HFF-Myc (cell line): ENCODE results near the gene SETBP1.

ENCODE experiments used
- DNase-seq: peaks from one replicate; pipeline ENCODE4 v3.0.0-alpha.2; 2011; ENCODE audit warnings: low read depth; ENCODE audit errors: extremely low read depth
- H3K4me3 ChIP-seq: replicated peaks from 2 replicates; pipeline ENCODE4 v1.5.1; 2011; ENCODE audit warnings: low read depth, mild to moderate bottlenecking, control low read depth, low read length
- CTCF ChIP-seq: IDR thresholded peaks from 2 replicates; pipeline ENCODE4 v1.5.1; 2012; ENCODE audit warnings: mild to moderate bottlenecking, low read depth, low read length, control low read depth; ENCODE audit errors: missing control alignments

Gene SETBP1

GRCh38 chr18:44909191-44909719 lies 228.6 kb downstream of the SETBP1 start:
- H3K4me3 ChIP-seq: no peak overlapping the region
- TF ChIP-seq CTCF: no peak
- no peak for DNase-seq

- DNase-seq: no peak
- TF ChIP-seq CTCF: no peak
- no peak overlapping the region for H3K4me3 ChIP-seq
These were observed 230.6 kb downstream of the SETBP1 start for GRCh38 chr18:44911260-44911659.

DNA sequence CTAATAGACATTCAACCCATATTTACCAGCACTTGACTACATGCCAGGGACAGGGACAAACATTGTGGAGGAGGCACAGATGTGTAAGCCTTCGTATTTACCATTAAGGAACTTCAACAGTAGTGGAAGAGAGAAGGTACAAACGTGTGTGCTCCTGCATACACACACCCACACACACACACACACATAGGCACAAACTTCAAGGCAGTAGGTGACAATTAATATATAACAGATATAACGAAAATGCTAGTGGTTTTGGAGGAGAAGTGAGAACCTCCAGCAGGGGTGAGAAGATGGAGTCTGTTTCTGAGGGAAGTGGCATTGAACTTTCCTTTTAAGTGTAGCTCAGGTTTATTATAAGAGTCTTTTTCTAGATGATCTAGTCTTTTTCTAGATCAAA lies 231.1 kb downstream of the SETBP1 start:
- no peak for DNase-seq
- H3K4me3 ChIP-seq: no peak overlapping the region
- TF ChIP-seq CTCF: no peak

DNA sequence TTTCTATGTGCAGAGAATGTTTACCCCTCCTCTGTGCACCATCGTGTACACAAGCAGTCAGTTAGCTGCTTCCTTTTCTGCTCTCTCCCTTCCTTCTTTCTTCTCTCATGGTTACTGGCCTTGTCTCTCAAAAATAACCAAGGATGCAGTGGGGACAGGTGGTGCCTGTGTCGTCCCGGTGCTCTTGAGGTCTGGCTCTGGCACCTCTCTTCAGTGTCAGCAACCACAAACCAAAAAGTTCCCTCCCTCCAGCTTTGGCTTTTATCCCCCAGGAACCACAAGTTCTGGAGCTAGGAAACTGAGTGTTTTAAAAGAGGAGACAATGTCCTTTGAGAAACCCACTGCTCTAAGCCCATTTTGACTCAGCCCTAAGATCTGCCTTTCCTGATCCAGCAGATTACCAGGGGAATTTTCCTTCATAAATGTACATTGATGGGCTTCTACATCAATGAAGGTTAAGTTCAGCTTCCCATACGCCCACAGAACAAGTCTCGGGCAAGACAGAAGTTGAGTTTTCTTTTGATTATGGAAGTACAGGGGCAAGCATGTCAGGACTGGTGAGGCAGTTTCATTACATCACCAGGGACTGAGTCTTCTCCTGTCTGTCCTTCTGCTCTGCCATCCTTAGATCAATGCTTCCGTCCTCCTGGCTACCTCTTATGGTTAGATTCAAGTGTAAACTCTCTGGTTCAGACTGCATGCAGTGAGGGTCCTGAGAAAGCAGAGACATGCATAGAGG lies 232.2 kb downstream of the SETBP1 start:
- TF ChIP-seq CTCF: no peak
- H3K4me3 ChIP-seq: no peak overlapping the region
- no peak for DNase-seq

- no peak overlapping the region for H3K4me3 ChIP-seq
- TF ChIP-seq CTCF: no peak
- no peak for DNase-seq
These were observed 233.3 kb downstream of the SETBP1 start for GRCh38 chr18:44914028-44914427.

DNA sequence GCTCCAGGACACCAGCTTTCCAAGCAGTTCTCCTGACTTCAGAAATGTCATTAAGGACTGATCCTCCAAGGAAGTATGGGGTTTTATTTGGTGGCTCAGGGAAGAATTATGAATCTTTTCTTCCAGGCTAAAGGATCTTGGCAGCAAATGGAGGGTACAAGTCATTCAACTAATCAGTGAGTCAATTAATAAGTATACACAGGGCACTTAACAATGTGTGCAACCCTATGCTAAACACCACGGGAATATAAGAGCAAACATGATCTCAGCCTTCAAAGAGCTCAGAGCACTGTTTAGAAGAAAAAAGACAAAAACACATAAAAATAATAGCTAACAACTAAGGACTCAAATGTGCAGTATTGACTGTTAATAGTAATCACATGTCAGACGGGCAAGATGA lies 234.5 kb downstream of the SETBP1 start:
- no peak for TF ChIP-seq CTCF
- H3K4me3 ChIP-seq: no peak overlapping the region
- no peak for DNase-seq
